ENCODE data around the gene ZXDC. TPM values are rescaled to one million over a fixed set of nuclear protein-coding genes. Genes with fewer than 3 reads are reported as not detected.

The ZXDC gene
- total and polyA plus RNA-seq, 2 donors (not counting 3 experiments of a cell fraction or from before 2014, with no cell fraction given) = 15.2 to 22.6 TPM

DNA sequence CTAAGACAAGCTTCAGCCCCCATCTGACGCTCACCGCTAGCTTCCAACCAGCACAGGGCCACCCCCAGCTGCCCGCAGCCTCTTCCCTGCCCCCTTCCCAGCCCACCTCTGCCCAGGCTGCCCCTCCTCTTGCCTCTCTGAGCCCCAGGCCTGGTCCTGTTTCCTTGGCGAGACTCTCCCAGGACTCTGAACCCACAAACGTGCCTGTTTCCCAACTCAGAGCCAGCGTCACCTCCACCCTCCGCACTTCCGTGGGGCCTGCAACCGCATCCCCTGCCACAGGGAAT is 35.0 kb downstream of the ZXDC start:
- H3K4me1 ChIP-seq (ENCODE audit: control insufficient read depth, extremely low read depth, insufficient read depth, low read length) = no peaks in the 10 kb centered on the region
- no peak overlapping the region for H3K4me2 ChIP-seq (ENCODE audit: insufficient read depth, low read length)
- DNase-seq (ENCODE audit: low read depth, low spot score) = no peak
- no peak overlapping the region for H3K9ac ChIP-seq (replicated peaks; ENCODE audit: extremely low read depth, insufficient read depth, low read length)
- FAIRE-seq = no peak
- no peaks in the 10 kb centered on the region for H4K20me1 ChIP-seq (replicated peaks; ENCODE audit: control insufficient read depth, extremely low read depth, insufficient read depth, low read length)
- POLR2A ChIA-PET = no interaction called here
- no TSS peak for BruUV-seq (replicated peaks)
- dilution Hi-C loops (cut with MboI; ENCODE audit: extremely low pct_ligation_motif_present, low sequenced_read_pairs) = no loop called here
- no peaks in the 10 kb centered on the region for H3K9me1 ChIP-seq (replicated peaks; ENCODE audit: control insufficient read depth, extremely low read depth, insufficient read depth, low read length)
- intact Hi-C loops (cut with micrococcal nuclease) = no loop called here
- no peak overlapping the region for H3K27ac ChIP-seq (ENCODE audit: insufficient read depth, low read depth, low read length)
- H2AFZ ChIP-seq (ENCODE audit: low read depth, low read length) = no peak overlapping the region
- CTCF ChIA-PET = no interaction called here
- no peaks in the 10 kb centered on the region for H3K27me3 ChIP-seq (ENCODE audit: control insufficient read depth in 2 of 2, insufficient read depth in 2 of 2, low read length in 2 of 2)
- no peaks in the 10 kb centered on the region for H3K79me2 ChIP-seq (ENCODE audit: control insufficient read depth, insufficient read depth, low read length)
- TF ChIP-seq MYC (IDR thresholded peaks at IDR 0.05; ENCODE audit: low read depth, low read length) (no peak), POLR2A (IDR thresholded peaks at IDR 0.05; ENCODE audit: low read depth, low read length) (no peak), POLR2AphosphoS5 (IDR thresholded peaks at IDR 0.05; ENCODE audit: insufficient read depth, low read depth, low read length) (no peak), CTCF (IDR thresholded peaks at IDR 0.05; ENCODE audit: extremely low read depth in 1 of 2, insufficient read depth in 1 of 2, low read depth in 1 of 2, low read length in 2 of 2) (no peak), EZH2 (IDR thresholded peaks at IDR 0.05; ENCODE audit: borderline replicate concordance, low read depth, low read length, severe bottlenecking) (no peak), JUN (IDR thresholded peaks at IDR 0.05; ENCODE audit: borderline replicate concordance, insufficient read depth, insufficient read length, low read depth) (no peak)
- TF ChIP-seq, protein P1, sequence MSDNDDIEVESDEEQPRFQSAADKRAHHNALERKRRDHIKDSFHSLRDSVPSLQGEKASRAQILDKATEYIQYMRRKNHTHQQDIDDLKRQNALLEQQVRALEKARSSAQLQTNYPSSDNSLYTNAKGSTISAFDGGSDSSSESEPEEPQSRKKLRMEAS (IDR thresholded peaks at IDR 0.05; ENCODE audit: insufficient read depth, insufficient read length) = no peak
- no peak overlapping the region for H3K4me3 ChIP-seq (replicated peaks in 1 of 3; ENCODE audit: insufficient read depth in 1 of 3, low read depth in 1 of 3, low read length in 3 of 3)
- no peaks in the 10 kb centered on the region for H3K9me3 ChIP-seq (replicated peaks; ENCODE audit: control insufficient read depth, insufficient read depth, low read length)
- peaks cover 0 to 5% of the 10 kb centered on the region in 2 experiments for H3K36me3 ChIP-seq (ENCODE audit: control insufficient read depth in 2 of 2, extremely low read depth in 1 of 2, insufficient read depth in 2 of 2, low read length in 2 of 2)

All from endothelial cell of umbilical vein (primary cell).